ENCODE measurements around the gene GPN3.
A peak's percentile ranks its signal among the peaks of the same experiment; 100 is the strongest.

Gene GPN3

GRCh38 chr12:110449799-110450497 is 18.1 kb downstream of the GPN3 start, which contains the start of gene ARPC3:
Gene ARPC3, minus strand, starts transcription at chr12:110450337. Its CDS starts 77 bp downstream, at chr12:110450260.
- TF ChIP-seq EZH2 (IDR thresholded peaks at IDR 0.05; ENCODE audit: borderline replicate concordance, low read length) = no peak
- peak; percentile 69 for TF ChIP-seq CTCF (IDR thresholded peaks at IDR 0.05; ENCODE audit: low read length)

GRCh38 chr12:110444455-110444854 is 23.6 kb downstream of the GPN3 start:
- H3K4me3 ChIP-seq (ENCODE audit: low read depth, low read length, poor library complexity, severe bottlenecking) = no peak overlapping the region
- no peak overlapping the region for H2AFZ ChIP-seq (ENCODE audit: low read length)
- H3K9me2 ChIP-seq (ENCODE audit: low read depth, low read length) = no peaks in the 10 kb centered on the region
- no peaks in the 10 kb centered on the region for H3F3A ChIP-seq (ENCODE audit: insufficient read depth, low read length)
- H3K27me3 ChIP-seq (ENCODE audit: insufficient read depth, low read length) = no peaks in the 10 kb centered on the region
- H3K4me2 ChIP-seq (ENCODE audit: low read length) = no peak overlapping the region
- no peaks in the 10 kb centered on the region for H3K9me3 ChIP-seq (ENCODE audit: low read length)
- no peaks in the 10 kb centered on the region for H4K20me1 ChIP-seq (ENCODE audit: insufficient read depth, low read length)
- peaks cover 23% of the 10 kb centered on the region for H3K79me2 ChIP-seq (ENCODE audit: insufficient read depth, low read length)
- no peak overlapping the region for H3K9ac ChIP-seq (ENCODE audit: low read length)
- peaks cover 16% of the 10 kb centered on the region for H3K4me1 ChIP-seq (ENCODE audit: insufficient read depth, low read length, severe bottlenecking)
- peaks cover 53% of the 10 kb centered on the region for H3K36me3 ChIP-seq (ENCODE audit: insufficient read depth, low read length)
- H3K27ac ChIP-seq (ENCODE audit: low read depth, low read length, poor library complexity, severe bottlenecking) = no peak overlapping the region
- TF ChIP-seq EZH2 (IDR thresholded peaks at IDR 0.05; ENCODE audit: borderline replicate concordance, low read length) (no peak), CTCF (IDR thresholded peaks at IDR 0.05; ENCODE audit: low read length) (no peak)

More at GRCh38 chr12:110449799-110450497, 18.1 kb downstream of the GPN3 start, which contains the start of gene ARPC3:
- H2AFZ ChIP-seq (ENCODE audit: low read length) = no peak within 1 kb of the TSS
- H3K9me3 ChIP-seq (ENCODE audit: low read length) = no peaks in the 10 kb centered on the region
- peak within 1 kb of the TSS; percentile 69 for H3K27ac ChIP-seq (ENCODE audit: low read depth, low read length, poor library complexity, severe bottlenecking)
- peaks cover 24% of the 10 kb centered on the region for H3K79me2 ChIP-seq (ENCODE audit: insufficient read depth, low read length)
- peaks cover 30% of the 10 kb centered on the region for H3K36me3 ChIP-seq (ENCODE audit: insufficient read depth, low read length)
- H3K4me2 ChIP-seq (ENCODE audit: low read length) = peak within 1 kb of the TSS; percentile 62
- H3F3A ChIP-seq (ENCODE audit: insufficient read depth, low read length) = no peaks in the 10 kb centered on the region
- no peaks in the 10 kb centered on the region for H3K27me3 ChIP-seq (ENCODE audit: insufficient read depth, low read length)
- H3K4me1 ChIP-seq (ENCODE audit: insufficient read depth, low read length, severe bottlenecking) = peaks cover 23% of the 10 kb centered on the region
- no peaks in the 10 kb centered on the region for H4K20me1 ChIP-seq (ENCODE audit: insufficient read depth, low read length)
- H3K9me2 ChIP-seq (ENCODE audit: low read depth, low read length) = no peaks in the 10 kb centered on the region
- peak within 1 kb of the TSS; percentile 64 for H3K4me3 ChIP-seq (ENCODE audit: low read depth, low read length, poor library complexity, severe bottlenecking)
- H3K9ac ChIP-seq (ENCODE audit: low read length) = peak within 1 kb of the TSS; percentile 65

- TF ChIP-seq EZH2 (IDR thresholded peaks at IDR 0.05; ENCODE audit: borderline replicate concordance, low read length) (no peak), CTCF (IDR thresholded peaks at IDR 0.05; ENCODE audit: low read length) (no peak)
- no peaks in the 10 kb centered on the region for H3K9me2 ChIP-seq (ENCODE audit: low read depth, low read length)
- H3F3A ChIP-seq (ENCODE audit: insufficient read depth, low read length) = no peaks in the 10 kb centered on the region
- H3K9me3 ChIP-seq (ENCODE audit: low read length) = no peaks in the 10 kb centered on the region
- no peak overlapping the region for H3K9ac ChIP-seq (ENCODE audit: low read length)
- H3K79me2 ChIP-seq (ENCODE audit: insufficient read depth, low read length) = no peaks in the 10 kb centered on the region
- H3K4me3 ChIP-seq (ENCODE audit: low read depth, low read length, poor library complexity, severe bottlenecking) = no peak overlapping the region
- no peak overlapping the region for H3K4me2 ChIP-seq (ENCODE audit: low read length)
- no peak overlapping the region for H2AFZ ChIP-seq (ENCODE audit: low read length)
- no peaks in the 10 kb centered on the region for H4K20me1 ChIP-seq (ENCODE audit: insufficient read depth, low read length)
- no peak overlapping the region for H3K27ac ChIP-seq (ENCODE audit: low read depth, low read length, poor library complexity, severe bottlenecking)
- H3K36me3 ChIP-seq (ENCODE audit: insufficient read depth, low read length) = peaks cover 34% of the 10 kb centered on the region
- H3K27me3 ChIP-seq (ENCODE audit: insufficient read depth, low read length) = no peaks in the 10 kb centered on the region
- H3K4me1 ChIP-seq (ENCODE audit: insufficient read depth, low read length, severe bottlenecking) = no peaks in the 10 kb centered on the region
Observed at GRCh38 chr12:110436231-110436630, 31.8 kb downstream of the GPN3 start.

All from OCI-LY1 (cell line).